ENCODE data around the gene PRKAR1B.
"Not testable (repeated sequence)": the region's sequence is repeated elsewhere in the genome, so short reads cannot be mapped to it uniquely, and the experiment has no call there.

The PRKAR1B gene

DNA sequence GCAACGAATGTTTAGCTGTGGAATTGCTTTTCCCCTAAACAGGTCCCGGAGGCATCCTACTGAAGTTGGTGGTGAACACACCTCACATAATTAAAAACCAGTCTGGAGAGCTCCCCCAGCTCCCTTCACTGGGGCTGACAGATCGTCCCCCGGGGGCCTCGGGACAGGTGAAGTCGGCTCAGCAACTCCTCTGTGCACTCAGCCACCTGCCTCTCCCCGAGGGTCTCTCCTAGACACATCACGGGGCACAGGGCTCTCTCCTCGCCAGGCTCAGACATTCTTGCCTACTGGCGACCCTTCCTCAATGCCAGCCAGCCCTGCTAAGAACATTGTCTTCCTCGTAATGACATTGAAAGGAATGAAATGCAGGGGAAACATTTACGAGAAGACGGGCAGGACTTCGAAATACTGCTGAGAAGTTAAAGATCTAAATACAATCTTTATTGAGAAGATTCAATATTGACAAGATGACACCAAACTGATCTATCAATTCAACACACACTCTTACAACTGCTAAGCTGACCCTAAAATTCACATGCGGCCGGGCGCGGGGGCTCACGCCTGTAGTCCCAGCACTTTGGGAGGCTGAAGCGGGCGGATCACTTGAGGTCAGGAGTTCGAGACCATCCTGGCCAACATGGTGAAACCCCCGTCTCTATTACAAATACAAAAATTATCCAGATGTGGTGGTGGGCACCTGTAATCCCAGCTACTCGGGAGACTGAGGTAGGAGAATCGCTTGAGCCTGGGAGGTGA, 88.6 kb downstream of the PRKAR1B start:
- no peak for DNase-seq

DNA sequence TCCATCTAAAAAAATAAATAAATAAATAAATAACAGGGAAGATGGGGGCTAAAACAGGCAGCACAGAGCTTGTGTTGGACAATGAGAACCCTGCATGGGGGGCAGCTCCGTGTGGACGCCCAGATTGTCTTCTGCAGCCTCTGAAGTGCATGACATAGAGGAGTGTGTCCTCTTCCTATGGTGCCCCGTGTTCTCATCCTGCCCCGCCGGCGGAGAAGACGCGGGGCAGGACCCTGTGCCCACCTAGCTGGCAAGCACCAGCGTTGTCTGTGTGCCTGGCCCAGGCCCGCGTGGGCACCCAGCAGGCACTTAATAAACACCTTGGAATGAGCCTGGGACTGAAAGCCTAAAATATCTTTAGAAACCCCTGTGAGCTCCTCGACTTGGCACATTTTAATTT, 89.3 kb downstream of the PRKAR1B start:
- DNase-seq, result no peak

DNA sequence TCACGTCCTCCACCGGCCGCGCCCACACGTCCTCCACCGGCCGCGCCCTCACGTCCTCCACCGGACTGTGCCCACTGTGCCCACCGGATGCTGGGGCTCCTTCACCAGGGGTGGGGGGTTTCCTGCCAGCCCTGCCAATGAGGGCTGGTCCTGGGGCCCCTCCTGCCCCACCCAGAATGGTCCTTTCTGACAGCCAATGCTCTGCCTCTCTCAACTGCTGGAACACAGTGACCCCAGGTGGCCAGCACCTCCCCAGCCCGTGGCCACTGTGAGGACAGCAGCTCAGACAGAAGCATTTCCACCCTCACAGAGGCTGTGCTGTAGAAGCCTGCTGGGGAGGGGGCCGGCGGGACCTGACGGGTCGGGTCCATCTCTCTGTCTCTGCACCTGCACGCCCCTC, 90.7 kb downstream of the PRKAR1B start:
- peak; percentile 25 to 33 for DNase-seq

DNA sequence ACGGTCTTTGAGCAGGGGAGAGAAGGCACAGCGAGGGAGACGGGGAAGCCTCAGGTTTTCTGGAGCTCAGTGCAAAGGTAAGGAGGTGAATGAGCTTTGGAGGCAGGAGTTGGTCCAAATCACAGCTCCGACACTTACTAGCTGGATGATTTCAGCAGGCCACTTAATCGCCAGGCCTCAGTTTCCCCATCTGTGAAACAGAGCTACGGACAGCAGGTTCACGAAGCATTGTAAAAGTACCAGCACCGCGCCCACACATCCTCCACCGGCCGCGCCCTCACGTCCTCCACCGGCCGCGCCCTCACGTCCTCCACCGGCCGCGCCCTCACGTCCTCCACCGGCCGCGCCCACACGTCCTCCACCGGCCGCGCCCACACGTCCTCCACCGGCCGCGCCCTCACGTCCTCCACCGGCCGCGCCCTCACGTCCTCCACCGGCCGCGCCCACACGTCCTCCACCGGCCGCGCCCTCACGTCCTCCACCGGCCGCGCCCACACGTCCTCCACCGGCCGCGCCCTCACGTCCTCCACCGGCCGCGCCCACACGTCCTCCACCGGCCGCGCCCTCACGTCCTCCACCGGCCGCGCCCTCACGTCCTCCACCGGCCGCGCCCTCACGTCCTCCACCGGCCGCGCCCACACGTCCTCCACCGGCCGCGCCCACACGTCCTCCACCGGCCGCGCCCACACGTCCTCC, 91.2 kb downstream of the PRKAR1B start:
- not testable (repeated sequence) for DNase-seq

DNA sequence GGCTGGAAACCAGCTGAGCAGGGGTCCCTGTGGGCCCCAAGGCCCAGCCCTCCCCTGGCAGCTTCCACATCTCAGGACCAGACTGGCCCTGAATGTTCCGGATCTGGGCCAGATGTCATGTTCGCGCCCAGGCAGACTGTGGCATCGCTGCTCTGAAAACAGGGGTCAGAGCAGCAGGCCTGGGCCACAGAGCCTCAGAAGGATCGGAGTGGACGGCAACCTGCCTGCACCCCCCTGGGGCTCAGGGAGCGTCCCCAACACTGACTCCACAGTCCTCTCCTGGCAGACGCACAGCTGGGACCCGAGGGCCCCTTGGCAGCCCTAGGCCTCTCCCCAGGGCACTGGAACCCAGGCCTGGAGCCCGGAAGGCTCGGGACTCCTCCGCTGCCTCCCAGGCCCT, 91.9 kb downstream of the PRKAR1B start:
- DNase-seq, result no peak

DNA sequence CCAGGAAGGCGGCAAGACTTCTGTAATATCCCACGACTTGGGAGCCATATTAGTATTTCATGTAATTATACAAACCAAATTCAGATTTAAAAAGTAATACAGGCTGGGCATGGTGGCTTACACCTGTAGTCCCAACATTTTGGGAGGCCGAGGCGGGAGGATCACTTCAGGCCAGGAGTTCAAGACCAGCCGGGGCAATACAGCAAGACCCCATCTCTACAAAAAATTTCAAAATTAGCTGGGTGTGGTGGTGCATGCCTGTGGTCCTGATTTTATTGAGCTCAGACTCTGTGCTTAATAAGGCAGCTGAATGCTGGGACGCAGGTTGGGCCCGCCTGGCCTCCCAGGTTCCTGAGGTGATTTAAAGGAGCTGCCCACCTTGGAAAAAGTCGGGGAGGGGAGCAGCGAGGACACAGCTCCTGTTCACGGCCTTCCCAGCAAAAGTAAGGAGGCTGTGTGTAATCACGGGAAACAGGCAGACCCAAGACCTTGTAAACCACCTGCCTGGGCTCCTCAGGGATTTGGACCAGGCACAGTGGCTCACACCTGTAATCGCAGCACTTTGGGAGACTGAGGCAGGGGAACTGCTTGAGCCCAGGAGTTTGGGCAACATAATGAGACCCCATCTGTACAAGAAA, 93.6 kb downstream of the PRKAR1B start:
- no peak for DNase-seq

DNA sequence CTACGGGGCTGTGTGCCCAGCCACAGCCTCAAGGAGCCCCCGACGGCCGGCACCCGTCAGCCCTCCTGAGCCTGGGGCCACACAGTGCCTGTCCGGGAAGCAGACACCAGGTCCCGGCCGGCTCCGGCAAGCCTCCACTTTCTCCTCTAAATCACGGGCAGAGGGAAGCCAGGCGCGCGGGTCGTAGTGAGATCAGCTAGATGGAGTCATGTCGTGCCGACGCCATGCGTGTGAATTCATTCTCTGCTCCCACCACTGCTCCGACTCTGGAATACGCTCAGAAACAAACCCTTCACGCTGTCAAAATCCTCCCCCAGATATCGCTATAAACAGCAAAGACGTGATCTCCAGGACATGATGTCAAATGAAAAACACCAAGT, 94.3 kb downstream of the PRKAR1B start:
- DNase-seq, result no peak

DNA sequence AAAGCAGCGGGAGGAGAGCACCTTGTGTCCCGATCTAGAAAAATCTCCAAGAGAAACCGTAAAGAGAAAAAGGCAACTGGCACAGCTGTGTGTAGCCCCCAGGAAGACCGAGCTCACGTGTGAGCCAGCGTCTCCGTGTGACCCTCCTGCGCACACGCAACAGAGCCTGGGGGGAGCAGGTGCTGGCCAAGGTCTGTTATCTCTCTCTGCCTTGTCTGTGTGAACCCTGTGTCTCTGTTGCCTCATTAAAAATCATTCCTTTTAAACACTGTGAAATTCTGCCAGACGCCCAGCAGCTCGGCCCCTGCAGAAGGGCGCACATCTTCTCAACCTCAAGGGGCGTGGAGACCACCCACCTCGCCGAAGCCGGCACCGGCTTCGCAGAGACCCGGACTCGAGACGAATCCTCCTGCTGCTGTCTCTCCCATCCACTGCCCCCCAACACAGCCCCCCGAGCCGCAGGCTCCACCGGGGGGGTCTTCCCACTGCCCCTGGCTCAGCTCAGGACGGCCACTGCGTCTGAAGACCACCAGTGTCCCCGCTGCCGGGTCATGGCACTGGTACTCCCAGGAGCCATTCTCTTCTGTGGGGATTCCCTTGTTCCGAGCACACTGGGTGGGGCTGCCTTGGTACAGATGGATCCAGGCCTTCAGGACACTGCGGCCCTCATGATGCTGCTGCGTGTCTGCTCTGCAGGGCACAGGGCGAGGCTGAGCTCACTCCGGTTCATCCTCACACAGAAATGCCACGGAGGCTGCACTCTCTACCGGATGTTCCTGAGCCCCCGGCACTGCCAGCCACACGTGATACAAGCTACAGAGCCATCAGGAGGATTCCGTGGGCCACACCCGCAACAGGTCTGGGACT, 94.9 kb downstream of the PRKAR1B start:
- no peak for DNase-seq

DNA sequence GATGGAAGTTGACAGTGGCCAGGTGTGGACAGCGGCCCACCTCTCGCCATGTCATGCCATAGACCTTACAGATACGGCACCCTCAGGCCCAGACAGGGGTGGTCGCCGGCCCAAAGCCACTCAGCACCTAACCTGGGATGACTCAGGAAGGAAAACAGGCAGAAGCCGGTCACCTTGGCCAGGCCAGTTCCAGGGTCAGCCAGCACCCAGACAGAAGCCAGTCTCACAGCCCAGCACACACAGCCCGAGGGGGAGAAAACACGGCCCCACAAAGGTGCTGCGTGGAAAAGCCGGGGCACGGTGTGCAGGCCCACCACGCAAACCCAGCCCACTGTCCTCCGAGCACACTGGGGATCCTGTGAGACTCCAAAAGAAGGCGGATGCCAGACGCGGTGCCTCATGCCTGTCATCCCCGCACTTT, 95.8 kb downstream of the PRKAR1B start:
- DNase-seq, result no peak

DNA sequence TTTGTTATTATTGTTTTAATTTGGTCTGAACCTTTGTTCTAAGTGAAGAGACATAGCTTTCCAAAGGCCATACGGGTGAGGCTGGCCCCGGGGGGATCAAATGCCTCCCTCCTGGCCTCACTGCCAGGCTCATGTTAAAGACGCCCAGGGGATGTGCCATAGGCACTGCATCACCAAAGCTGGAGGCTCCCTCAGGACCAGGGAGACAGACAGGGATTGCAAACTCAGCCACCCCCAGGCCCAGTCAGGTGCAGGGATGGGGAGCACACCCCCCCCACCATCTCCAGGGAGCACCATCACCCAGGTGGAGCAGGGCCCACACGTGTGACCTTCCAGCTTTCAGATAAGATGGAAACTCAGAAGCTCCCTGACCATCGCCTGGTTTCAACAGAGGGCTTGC, 96.5 kb downstream of the PRKAR1B start:
- no peak for DNase-seq

DNA sequence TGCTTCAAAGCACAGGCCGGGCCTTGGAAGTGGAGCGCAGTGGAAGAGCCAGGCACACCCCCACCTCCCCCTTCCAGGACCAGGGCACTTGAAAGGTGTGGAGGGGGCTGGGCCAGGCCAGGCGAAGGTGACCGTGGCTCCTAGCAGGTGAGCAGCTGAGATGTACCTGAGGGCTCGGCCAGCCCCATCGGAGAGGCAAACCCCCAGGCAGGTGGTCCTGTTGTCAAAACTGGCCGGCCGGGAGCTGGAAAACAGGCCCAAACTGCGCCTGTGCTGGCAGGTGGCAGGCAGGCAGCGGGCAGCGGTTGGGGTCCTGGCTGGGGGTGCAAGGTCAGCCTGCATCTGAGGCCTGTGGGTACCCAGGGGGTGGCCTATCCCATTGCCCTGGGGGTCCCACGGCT, 97.0 kb downstream of the PRKAR1B start:
- DNase-seq, result no peak

DNA sequence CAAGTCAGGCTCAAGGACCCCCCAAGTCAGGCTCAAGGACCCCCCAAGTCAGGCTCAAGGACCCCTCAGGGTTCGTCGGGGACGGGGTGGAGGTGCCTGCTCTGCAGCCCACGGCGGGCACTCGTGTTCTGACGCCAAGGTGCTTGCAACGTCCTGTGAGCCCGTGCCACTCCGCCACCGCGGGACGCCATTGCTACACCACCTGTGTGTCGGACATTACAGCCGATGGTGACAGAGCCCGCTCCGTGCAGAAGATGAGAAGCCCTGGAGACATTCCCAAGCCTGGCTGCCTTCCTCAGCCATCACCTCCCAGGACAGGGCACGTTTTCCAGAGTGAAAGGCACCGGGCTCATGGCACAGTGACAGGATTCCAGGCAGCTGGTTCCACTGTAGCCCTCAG, 98.3 kb downstream of the PRKAR1B start:
- no peak for DNase-seq

DNA sequence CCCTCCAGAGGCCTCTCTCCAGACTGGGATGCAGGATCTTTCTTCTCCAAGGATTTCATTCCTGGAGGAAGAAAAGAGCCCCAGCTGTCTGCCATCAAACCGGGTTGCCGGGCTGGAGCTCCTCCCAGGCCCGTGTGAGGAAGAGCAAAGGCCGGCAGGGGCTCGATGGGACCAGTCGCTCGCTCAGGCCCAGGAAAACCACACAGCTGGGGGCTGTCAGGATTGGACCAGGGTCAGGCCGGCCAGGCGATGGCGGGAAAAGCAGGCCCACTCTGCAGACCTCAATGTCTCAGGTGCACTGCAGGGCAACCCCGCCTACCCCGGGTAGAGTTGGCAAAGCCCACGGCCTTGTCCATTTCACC, 98.7 kb downstream of the PRKAR1B start:
- DNase-seq, result no peak

DNA sequence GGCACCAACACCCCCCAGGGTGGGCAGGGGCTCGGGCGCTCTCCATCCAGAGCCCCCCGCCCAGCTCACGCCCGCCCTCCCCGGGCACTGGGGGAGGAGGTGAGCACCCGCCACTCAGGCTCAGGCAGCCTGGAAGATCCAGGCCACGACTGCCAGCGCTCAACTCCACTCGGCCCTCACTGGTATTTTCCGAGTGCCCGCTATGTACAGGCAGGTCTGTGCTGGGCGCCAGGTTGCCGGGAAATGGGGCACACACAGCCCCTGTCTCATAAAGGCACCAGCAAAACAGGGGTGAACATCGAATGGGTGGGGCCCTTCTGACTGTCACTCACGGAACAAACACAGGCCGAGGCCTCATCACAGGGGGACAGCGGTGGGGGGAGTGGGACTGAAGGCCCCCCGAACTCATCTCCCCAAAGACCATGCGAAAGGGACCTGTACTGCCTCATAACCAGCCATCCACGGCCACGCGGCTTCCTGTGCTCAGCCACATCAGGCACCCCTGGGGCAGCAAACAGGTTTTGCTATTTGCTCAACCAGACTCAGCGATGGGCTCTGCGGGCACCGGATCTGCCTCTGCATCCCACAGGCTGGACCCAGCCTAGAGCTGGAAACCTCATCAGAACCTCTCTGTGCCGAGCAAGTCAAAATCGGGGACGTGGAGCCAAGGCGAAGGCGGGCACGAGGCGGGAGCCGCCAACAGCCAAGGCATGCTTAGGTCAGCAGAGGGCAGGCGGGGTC, 99.2 kb downstream of the PRKAR1B start:
- no peak for DNase-seq

DNA sequence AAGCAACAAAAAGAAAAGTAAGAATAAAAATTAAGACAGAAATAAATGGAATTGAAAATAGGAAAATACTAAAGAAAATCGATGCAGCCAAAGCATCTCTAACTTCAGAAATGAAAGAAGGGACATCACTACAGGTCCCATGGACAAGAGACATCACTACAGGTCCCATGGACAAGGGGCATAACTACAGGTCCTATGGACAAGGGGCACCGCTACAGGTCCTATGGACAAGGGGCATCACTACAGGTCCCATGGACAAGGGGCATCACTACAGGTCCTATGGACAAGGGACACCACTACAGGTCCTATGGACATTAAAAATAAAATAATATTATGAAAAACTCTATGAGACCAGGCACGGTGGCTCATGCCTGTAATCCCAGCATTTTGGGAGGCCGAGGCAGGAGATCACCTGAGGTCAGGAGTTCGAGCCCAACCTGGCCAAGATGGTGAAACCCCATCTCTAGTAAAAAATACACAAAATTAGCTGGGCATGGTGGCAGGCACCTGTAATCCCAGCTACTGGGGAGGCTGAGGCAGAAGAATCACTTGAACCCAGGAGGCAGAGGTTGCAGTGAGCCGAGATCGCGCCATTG, 101.6 kb downstream of the PRKAR1B start:
- DNase-seq, result no peak

DNA sequence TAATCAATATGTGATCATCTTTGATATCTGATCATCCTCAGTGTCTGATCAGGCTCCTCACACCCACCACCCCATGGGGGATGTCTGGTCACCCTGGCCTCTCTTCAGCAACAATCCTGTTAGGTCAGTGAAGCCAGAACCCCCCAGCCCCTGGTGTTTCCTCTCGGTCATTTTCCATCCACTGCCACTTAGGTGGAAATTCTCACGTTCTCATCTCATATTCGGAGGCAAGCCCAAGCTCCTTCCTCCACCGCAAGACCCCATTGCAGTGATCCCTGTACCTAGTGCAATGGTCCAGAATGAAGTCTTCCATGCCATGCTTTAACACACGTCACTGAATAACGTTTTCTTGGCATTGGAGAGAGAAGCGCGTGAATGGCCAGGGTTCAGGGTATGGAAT, 103.6 kb downstream of the PRKAR1B start:
- DNase-seq, result no peak

DNA sequence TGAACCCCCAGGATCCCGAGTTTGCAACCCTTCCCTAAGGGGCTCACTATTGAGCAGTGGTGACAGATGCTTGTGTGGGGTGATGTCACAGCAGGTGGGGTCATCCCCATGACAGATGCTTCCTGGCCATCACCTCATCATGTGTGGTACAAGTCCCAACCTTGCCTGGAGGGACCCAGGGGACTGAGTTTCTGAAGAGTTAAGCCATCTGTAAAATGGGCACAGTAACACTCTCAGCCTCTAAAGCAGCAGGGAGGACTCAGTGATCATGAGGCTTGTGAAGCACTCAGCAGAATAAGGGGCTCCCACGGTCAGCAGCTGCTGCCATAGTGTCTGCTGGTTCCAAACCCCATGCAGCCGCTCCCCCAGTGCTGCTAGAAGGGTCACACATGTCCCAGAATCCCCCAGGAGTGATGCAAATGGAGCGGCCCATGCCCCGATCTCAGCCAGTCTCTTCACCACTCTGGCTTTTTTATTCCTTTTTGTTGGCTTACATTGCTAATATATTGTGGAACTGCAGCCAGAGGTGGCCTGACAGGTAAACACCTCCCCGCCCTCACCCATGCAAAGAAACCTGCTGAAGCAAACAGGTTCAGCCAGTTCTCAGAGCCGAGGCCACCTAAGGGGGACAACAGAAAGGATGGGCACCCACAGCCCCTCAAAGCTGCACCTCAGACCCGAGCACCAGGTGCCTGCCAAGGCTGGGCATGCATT, 105.4 kb downstream of the PRKAR1B start:
- no peak for DNase-seq

DNA sequence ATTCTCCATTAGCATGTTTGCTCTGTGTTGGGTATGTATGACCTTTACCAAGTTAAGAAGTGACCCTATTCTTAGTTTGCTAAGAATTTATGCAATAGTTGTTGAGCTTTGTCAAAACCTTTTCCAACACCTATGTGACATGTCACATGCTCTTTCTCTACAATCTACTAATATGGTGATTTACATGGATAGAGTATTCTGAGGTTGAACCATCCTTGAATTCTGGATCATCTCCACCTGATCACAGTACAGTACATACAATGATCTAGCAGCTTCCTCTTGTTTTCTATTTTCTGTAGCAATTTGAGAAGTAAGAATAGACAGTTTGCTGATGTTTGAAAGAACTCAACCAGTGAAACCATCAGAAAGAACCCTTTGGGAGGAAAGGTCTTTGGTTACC, 106.2 kb downstream of the PRKAR1B start:
- DNase-seq, result no peak

DNA sequence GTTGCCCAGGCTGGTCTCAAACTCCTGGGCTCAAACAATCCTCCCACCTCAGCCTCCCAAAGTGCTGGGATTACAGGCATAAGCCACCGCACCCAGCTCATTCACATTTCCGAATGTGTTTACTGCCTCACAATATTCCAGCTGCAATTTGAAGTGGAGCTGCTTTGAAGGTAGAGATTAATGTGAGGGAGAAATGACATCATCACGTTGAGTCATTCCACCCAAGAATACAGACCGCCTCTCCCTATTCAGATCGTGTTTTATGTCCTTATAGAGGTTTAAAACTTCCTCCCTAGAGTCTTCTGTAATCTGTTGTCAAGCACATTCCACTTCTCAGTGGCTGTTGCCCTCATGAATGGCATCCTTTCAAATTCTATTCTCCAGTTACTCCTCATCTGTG, 107.0 kb downstream of the PRKAR1B start:
- DNase-seq, result peak in 1 of 2 experiments; percentile 31

DNA sequence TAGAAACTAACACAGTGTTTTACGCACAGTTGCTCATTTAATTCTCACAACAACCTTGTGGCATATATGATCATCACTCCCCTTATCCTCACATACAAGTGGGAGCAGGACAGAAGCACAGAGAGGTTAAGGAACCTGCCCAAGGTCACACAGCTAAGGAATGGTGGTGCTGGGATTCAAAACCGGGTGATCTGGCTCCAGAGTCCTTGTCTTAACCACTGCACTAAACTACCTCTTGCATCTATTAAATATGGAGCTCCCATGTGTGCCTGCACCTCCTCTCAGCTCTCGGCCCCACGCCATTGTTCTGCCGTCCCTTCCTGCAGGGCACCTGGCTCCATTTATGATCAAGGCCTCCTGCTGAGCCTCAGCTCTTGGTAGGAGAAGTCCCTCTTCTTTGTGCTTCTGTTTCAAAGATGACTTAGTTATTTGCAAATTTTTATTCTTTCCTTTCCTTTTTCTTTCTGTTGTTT, 107.7 kb downstream of the PRKAR1B start:
- no peak for DNase-seq

Measured in stimulated activated CD4-positive, alpha-beta T cell treated with anti-CD3 and anti-CD28 coated beads, Interleukin-4, amount 100 ng/mL, for 4 hours (primary cell).